Measurements from ENCODE around the gene GPR89B. TPM values are rescaled to one million over a fixed set of nuclear protein-coding genes. Genes with fewer than 3 reads are reported as not detected.

The GPR89B gene
- total and polyA plus RNA-seq, 2 donors (not counting 1 experiment from before 2014, with no cell fraction given), result 19.0 to 21.7 TPM

- Histone ChIP-seq H3K9me3 (ENCODE audit: control insufficient read depth, insufficient read depth, low read depth, low read length) (no peaks in the 10 kb centered on the region), H3K9ac (ENCODE audit: insufficient read depth, low read length) (no peak overlapping the region), H3K27ac (ENCODE audit: insufficient read depth, low read length) (no peak overlapping the region), H3K4me3 (replicated peaks in 1 of 4; ENCODE audit: control extremely low read depth in 1 of 4, insufficient read depth in 1 of 4, low read depth in 3 of 4, low read length in 4 of 4) (no peak overlapping the region), H3K27me3 (ENCODE audit: control insufficient read depth, insufficient read depth, low read length) (no peaks in the 10 kb centered on the region), H3K36me3 (ENCODE audit: control insufficient read depth, insufficient read depth, low read length) (no peaks in the 10 kb centered on the region), H3K4me2 (ENCODE audit: extremely low read depth, insufficient read depth, low read length) (no peak overlapping the region), H4K20me1 (ENCODE audit: control insufficient read depth, extremely low read depth, insufficient read depth, low read length) (no peaks in the 10 kb centered on the region), H2AFZ (ENCODE audit: low read length) (no peak overlapping the region), H3K4me1 (ENCODE audit: control insufficient read depth, extremely low read depth, insufficient read depth, low read length) (no peaks in the 10 kb centered on the region), H3K79me2 (ENCODE audit: control insufficient read depth, insufficient read depth, low read length) (no peaks in the 10 kb centered on the region)
- peak; percentile 34 to 41 for DNase-seq (ENCODE audit: low read depth in 2 of 2)
- TF ChIP-seq EZH2 (IDR thresholded peaks at IDR 0.05; ENCODE audit: low read length, missing control alignments), result no peak
- peak; percentile 24 to 51 for TF ChIP-seq CTCF (conservative IDR thresholded peaks at IDR 0.05 in 1 of 2, IDR thresholded peaks at IDR 0.05 in 1 of 2; ENCODE audit: low read depth in 1 of 2, low read length in 2 of 2)
Measured at GRCh38 chr1:147890177-147890790, 37.9 kb upstream of the GPR89B start.

- DNase-seq (ENCODE audit: low read depth in 2 of 2), result no peak
- Histone ChIP-seq H3K4me3 (replicated peaks in 1 of 4; ENCODE audit: control extremely low read depth in 1 of 4, insufficient read depth in 1 of 4, low read depth in 3 of 4, low read length in 4 of 4) (no peak overlapping the region), H3K4me1 (ENCODE audit: control insufficient read depth, extremely low read depth, insufficient read depth, low read length) (no peaks in the 10 kb centered on the region), H3K79me2 (ENCODE audit: control insufficient read depth, insufficient read depth, low read length) (no peaks in the 10 kb centered on the region), H3K27ac (ENCODE audit: insufficient read depth, low read length) (no peak overlapping the region), H3K4me2 (ENCODE audit: extremely low read depth, insufficient read depth, low read length) (no peak overlapping the region), H3K9me3 (ENCODE audit: control insufficient read depth, insufficient read depth, low read depth, low read length) (no peaks in the 10 kb centered on the region), H3K9ac (ENCODE audit: insufficient read depth, low read length) (no peak overlapping the region), H4K20me1 (ENCODE audit: control insufficient read depth, extremely low read depth, insufficient read depth, low read length) (no peaks in the 10 kb centered on the region), H2AFZ (ENCODE audit: low read length) (no peak overlapping the region), H3K36me3 (ENCODE audit: control insufficient read depth, insufficient read depth, low read length) (no peaks in the 10 kb centered on the region), H3K27me3 (ENCODE audit: control insufficient read depth, insufficient read depth, low read length) (no peaks in the 10 kb centered on the region)
- TF ChIP-seq CTCF (conservative IDR thresholded peaks at IDR 0.05 in 1 of 2, IDR thresholded peaks at IDR 0.05 in 1 of 2; ENCODE audit: low read depth in 1 of 2, low read length in 2 of 2) (no peak), EZH2 (IDR thresholded peaks at IDR 0.05; ENCODE audit: low read length, missing control alignments) (no peak)
Measured at GRCh38 chr1:147891088-147891487, 37.1 kb upstream of the GPR89B start.

- Histone ChIP-seq H3K27ac (ENCODE audit: insufficient read depth, low read length) (no peak overlapping the region), H3K9ac (ENCODE audit: insufficient read depth, low read length) (no peak overlapping the region), H4K20me1 (ENCODE audit: control insufficient read depth, extremely low read depth, insufficient read depth, low read length) (no peaks in the 10 kb centered on the region), H2AFZ (ENCODE audit: low read length) (no peak overlapping the region), H3K27me3 (ENCODE audit: control insufficient read depth, insufficient read depth, low read length) (no peaks in the 10 kb centered on the region), H3K4me2 (ENCODE audit: extremely low read depth, insufficient read depth, low read length) (no peak overlapping the region), H3K4me3 (replicated peaks in 1 of 4; ENCODE audit: control extremely low read depth in 1 of 4, insufficient read depth in 1 of 4, low read depth in 3 of 4, low read length in 4 of 4) (no peak overlapping the region), H3K36me3 (ENCODE audit: control insufficient read depth, insufficient read depth, low read length) (no peaks in the 10 kb centered on the region), H3K4me1 (ENCODE audit: control insufficient read depth, extremely low read depth, insufficient read depth, low read length) (no peaks in the 10 kb centered on the region), H3K79me2 (ENCODE audit: control insufficient read depth, insufficient read depth, low read length) (no peaks in the 10 kb centered on the region), H3K9me3 (ENCODE audit: control insufficient read depth, insufficient read depth, low read depth, low read length) (no peaks in the 10 kb centered on the region)
- TF ChIP-seq EZH2 (IDR thresholded peaks at IDR 0.05; ENCODE audit: low read length, missing control alignments) (no peak), CTCF (conservative IDR thresholded peaks at IDR 0.05 in 1 of 2, IDR thresholded peaks at IDR 0.05 in 1 of 2; ENCODE audit: low read depth in 1 of 2, low read length in 2 of 2) (no peak)
- no peak for DNase-seq (ENCODE audit: low read depth in 2 of 2)
Measured at GRCh38 chr1:147892216-147892615, 36.0 kb upstream of the GPR89B start.
